H1 (cell line): ENCODE data around the gene KERA. TPM values are rescaled to one million over a fixed set of nuclear protein-coding genes. Genes with fewer than 3 reads are reported as not detected.

ENCODE experiments used
- CTCF ChIA-PET: fragments of 300-600 bp; sonication (Branson Sonifier 250); formaldehyde crosslinking; loops from one replicate; lab custom pipeline; 2021; ENCODE audit not compliant: partially characterized antibody; lab: Charles Lee
- POLR2A ChIA-PET: fragments of 300-600 bp; sonication (Branson Sonifier 250); formaldehyde crosslinking; loops from one replicate; lab custom pipeline; 2021; ENCODE audit warnings: inconsistent platforms; ENCODE audit not compliant: partially characterized antibody; lab: Charles Lee
- DNase-seq, 2 experiments: peaks; one replicate each; pipeline versions ENCODE4 v3.0.0 to v3.0.0-alpha.2; 2010 to 2022; ENCODE audit warnings: low spot score in 2 of 2, low read depth in 1 of 2, mixed read lengths in 1 of 2
- FAIRE-seq: peaks from 2 replicates; lab custom pipeline; 2011; peaks lifted over from hg19 to GRCh38; lab: Jason Lieb, UNC
- H2AFZ ChIP-seq: 2 replicates; pipeline ENCODE4 v1.8.1; 2012; ENCODE audit warnings: low read length, inconsistent platforms
- H2AK5ac ChIP-seq: 2 replicates; pipeline ENCODE4 v1.6.1; 2013; ENCODE audit warnings: low read depth, low read length
- H2BK120ac ChIP-seq: replicated peaks from 2 replicates; pipeline ENCODE3; 2013; ENCODE audit warnings: low read depth, low read length, inconsistent platforms
- H2BK12ac ChIP-seq: 2 replicates; pipeline ENCODE4 v1.6.1; 2013; ENCODE audit warnings: low read depth, low read length
- H2BK15ac ChIP-seq: 2 replicates; pipeline ENCODE4 v1.6.1; 2013; ENCODE audit warnings: low read length
- H2BK20ac ChIP-seq: 2 replicates; pipeline ENCODE4 v1.6.1; 2013; ENCODE audit warnings: low read length
- H2BK5ac ChIP-seq: 2 replicates; pipeline ENCODE4 v1.6.1; 2013; ENCODE audit warnings: low read depth, low read length
- H3K14ac ChIP-seq: 2 replicates; pipeline ENCODE4 v1.6.1; 2013; ENCODE audit warnings: inconsistent platforms; ENCODE audit not compliant: insufficient read length
- H3K18ac ChIP-seq: 2 replicates; pipeline ENCODE4 v1.6.1; 2013; ENCODE audit warnings: low read length; ENCODE audit errors: extremely low read depth
- H3K23ac ChIP-seq: 2 replicates; pipeline ENCODE4 v1.6.1; 2013; ENCODE audit warnings: inconsistent platforms; ENCODE audit not compliant: insufficient read length
- H3K23me2 ChIP-seq: 2 replicates; pipeline ENCODE4 v1.6.1; 2013; ENCODE audit warnings: low read depth, low read length
- H3K27ac ChIP-seq: 2 replicates; pipeline ENCODE4 v1.6.1; 2011; ENCODE audit warnings: low read depth, low read length, inconsistent platforms
- H3K27me3 ChIP-seq, 4 experiments: replicated peaks in 1 of 4; 1 replicate in 1 of 4; 2 replicates in 3 of 4; pipeline versions ENCODE4 v1.6.1 to v1.8.1; 2011 to 2013; ENCODE audit warnings: low read length in 3 of 4, mild to moderate bottlenecking in 3 of 4, inconsistent platforms in 2 of 4, mixed read lengths in 2 of 4, moderate library complexity in 1 of 4; ENCODE audit not compliant: control insufficient read depth in 3 of 4, insufficient read depth in 3 of 4; ENCODE audit errors: extremely low read depth in 1 of 4
- H3K36me3 ChIP-seq, 4 experiments: 2 replicates each; pipeline versions ENCODE4 v1.6.1 to v1.8.1; 2011 to 2013; ENCODE audit warnings: mild to moderate bottlenecking in 4 of 4, low read length in 3 of 4, moderate library complexity in 2 of 4, control low read depth in 1 of 4, inconsistent platforms in 1 of 4; ENCODE audit not compliant: insufficient read depth in 4 of 4, control insufficient read depth in 2 of 4
- H3K4ac ChIP-seq: replicated peaks from 2 replicates; pipeline ENCODE3; 2013; ENCODE audit warnings: low read length, low read depth, mixed read lengths, inconsistent platforms; ENCODE audit not compliant: insufficient read length
- H3K4me1 ChIP-seq, 4 experiments: replicated peaks in 1 of 4; 1 replicate in 1 of 4; 2 replicates in 3 of 4; pipeline versions ENCODE4 v1.6.1 to v1.8.1; 2011 to 2013; ENCODE audit warnings: low read length in 3 of 4, inconsistent platforms in 2 of 4, mixed read lengths in 1 of 4; ENCODE audit not compliant: insufficient read depth in 4 of 4, control insufficient read depth in 3 of 4
- H3K4me2 ChIP-seq, 2 experiments: 2 replicates each; pipeline versions ENCODE4 v1.6.1 to v1.8.1; 2011 to 2013; ENCODE audit warnings: low read depth in 2 of 2, low read length in 2 of 2, control low read depth in 1 of 2, inconsistent platforms in 1 of 2, mild to moderate bottlenecking in 1 of 2; ENCODE audit not compliant: insufficient read depth in 1 of 2
- H3K4me3 ChIP-seq, 4 experiments: fragments of 200-600, 300-600 bp in 1 of 4; sonication (generic), shearing (Covaris generic), sonication (Bioruptor Twin) in 1 of 4; 2 replicates each; pipeline versions ENCODE4 v1.5.1 to v1.8.1; 2011 to 2016; ENCODE audit warnings: low read length in 4 of 4, low read depth in 3 of 4, control low read depth in 2 of 4, inconsistent platforms in 2 of 4, mild to moderate bottlenecking in 2 of 4, mixed read lengths in 1 of 4, moderate library complexity in 1 of 4; ENCODE audit not compliant: insufficient read depth in 2 of 4; ENCODE audit errors: extremely low read depth in 1 of 4
- H3K56ac ChIP-seq: replicated peaks from 2 replicates; pipeline ENCODE3; 2013; ENCODE audit warnings: low read depth, mild to moderate bottlenecking, mixed read lengths, low read length, inconsistent platforms; ENCODE audit not compliant: insufficient read length
- H3K79me1 ChIP-seq: 2 replicates; pipeline ENCODE4 v1.6.1; 2013; ENCODE audit warnings: low read depth, low read length, control low read depth
- H3K79me2 ChIP-seq, 2 experiments: 2 replicates each; pipeline versions ENCODE4 v1.6.1 to v1.8.1; 2012 to 2013; ENCODE audit warnings: low read length in 2 of 2, mild to moderate bottlenecking in 2 of 2, inconsistent platforms in 1 of 2; ENCODE audit not compliant: insufficient read depth in 2 of 2, control insufficient read depth in 1 of 2
- H3K9ac ChIP-seq, 4 experiments: replicated peaks in 1 of 4; 1 replicate in 1 of 4; 2 replicates in 3 of 4; pipeline versions ENCODE4 v1.6.1 to v1.8.1; 2011 to 2013; ENCODE audit warnings: low read depth in 3 of 4, low read length in 3 of 4, control low read depth in 2 of 4, mild to moderate bottlenecking in 2 of 4, moderate library complexity in 2 of 4, inconsistent platforms in 1 of 4; ENCODE audit errors: extremely low read depth in 1 of 4
- H3K9me3 ChIP-seq, 2 experiments: 2 replicates each; pipeline versions ENCODE4 v1.6.1 to v1.8.1; 2012 to 2013; ENCODE audit warnings: mild to moderate bottlenecking in 2 of 2, moderate library complexity in 2 of 2, control low read depth in 1 of 2, inconsistent platforms in 1 of 2, low read depth in 1 of 2, low read length in 1 of 2, mixed read lengths in 1 of 2; ENCODE audit not compliant: insufficient read depth in 2 of 2
- H4K20me1 ChIP-seq, 2 experiments: replicated peaks in 1 of 2; 2 replicates each; pipeline versions ENCODE3 to v1.8.1; 2011 to 2013; ENCODE audit warnings: inconsistent platforms in 2 of 2, low read length in 2 of 2, mild to moderate bottlenecking in 1 of 2; ENCODE audit not compliant: insufficient read depth in 2 of 2, control insufficient read depth in 1 of 2
- H4K5ac ChIP-seq: 2 replicates; pipeline ENCODE4 v1.6.1; 2013; ENCODE audit warnings: low read length, low read depth, mixed read lengths, inconsistent platforms; ENCODE audit not compliant: insufficient read length
- H4K8ac ChIP-seq: 2 replicates; pipeline ENCODE4 v1.8.0; 2013; ENCODE audit warnings: mild to moderate bottlenecking, moderate library complexity, low read length, inconsistent platforms; ENCODE audit not compliant: insufficient read depth; ENCODE audit errors: extremely low read depth
- H4K91ac ChIP-seq: replicated peaks from 2 replicates; pipeline ENCODE3; 2013; ENCODE audit warnings: low read length, mixed read lengths, inconsistent platforms; ENCODE audit not compliant: insufficient read length
- HDAC2 ChIP-seq, 2 experiments: fragments of 300-600 bp in 1 of 2; sonication (generic) in 1 of 2; IDR thresholded peaks; 2 replicates each; pipeline ENCODE4 v1.6.1; 2011 to 2012; ENCODE audit warnings: low read depth in 2 of 2, low read length in 2 of 2, mild to moderate bottlenecking in 2 of 2, moderate library complexity in 2 of 2, borderline replicate concordance in 1 of 2, inconsistent platforms in 1 of 2
- NRF1 ChIP-seq: IDR thresholded peaks from 2 replicates; pipeline ENCODE4 v1.6.1; 2011; ENCODE audit warnings: mild to moderate bottlenecking, low read depth, low read length, improper control_type of control experiment
- POLR2A ChIP-seq, 2 experiments: IDR thresholded peaks; 1 replicate in 1 of 2; 2 replicates in 1 of 2; pipeline ENCODE4 v1.6.1; 2011; ENCODE audit warnings: low read depth in 2 of 2, low read length in 2 of 2, mild to moderate bottlenecking in 2 of 2; ENCODE audit errors: control extremely low read depth in 1 of 2
- RBBP5 ChIP-seq: IDR thresholded peaks from 2 replicates; pipeline ENCODE4 v1.7.1; 2012; ENCODE audit warnings: low read depth, mild to moderate bottlenecking, inconsistent platforms, low read length, moderate library complexity, borderline replicate concordance
- SRF ChIP-seq: IDR thresholded peaks from 2 replicates; pipeline ENCODE4 v1.6.1; 2011; ENCODE audit warnings: mild to moderate bottlenecking, low read depth, low read length, moderate library complexity
- ZNF274 ChIP-seq: IDR thresholded peaks from 2 replicates; pipeline ENCODE4 v1.7.0; 2012; ENCODE audit warnings: low read length, borderline replicate concordance; ENCODE audit errors: extremely low read depth
- WGBS, 2 experiments: shearing (Covaris generic) in 1 of 2; methylation state at CpG; one replicate each; pipeline versions ENCODE4 v1.1.6 to v1.1.7; 2013 to 2015; ENCODE audit warnings: low lambda C conversion rate in 2 of 2, mixed read lengths in 2 of 2, inconsistent platforms in 1 of 2, low coverage in 1 of 2, missing lambda C conversion rate in 1 of 2; ENCODE audit not compliant: insufficient replicate concordance in 2 of 2, insufficient coverage in 1 of 2, insufficient read length in 1 of 2; ENCODE audit errors: extremely low coverage in 1 of 2, missing lambda C conversion rate in 1 of 2; 5-methylcytosine and 5-hydroxymethylcytosine counted together
- polyA plus RNA-seq, 7 experiments: library from polyadenylated mRNA; depleted of rRNA in 3 of 7; stranded (reverse) in 5 of 7; unstranded in 2 of 7; fragments of >200 nt in 5 of 7; fragments of 200-250 nt in 2 of 7; gene quantifications; 1 replicate in 5 of 7; 2 replicates in 1 of 7; 4 replicates in 1 of 7; pipeline versions ENCODE4 v1.2.1 to v1.2.3, GENCODE V29; 2011 to 2013; ENCODE audit warnings: missing spikeins in 2 of 7, mixed read lengths in 2 of 7
- total RNA-seq: library from RNA; stranded (reverse); fragmentation: NEBNext Ultra II Directional; extraction: Animal tissue kit (Norgen Biotek cat#: 25700); gene quantifications from 2 replicates; pipeline ENCODE4 v1.2.1, GENCODE V29; 2021
- TF ChIP-seq, protein P1 (sequence below): IDR thresholded peaks from 2 replicates; pipeline ENCODE4 v1.6.1; 2012; ENCODE audit warnings: low read length, inconsistent platforms

Gene KERA
- total and polyA plus RNA-seq, 2 of the 8 experiments (the other 6 are each of a cell fraction or from before 2014, with no cell fraction given): not detected

DNA sequence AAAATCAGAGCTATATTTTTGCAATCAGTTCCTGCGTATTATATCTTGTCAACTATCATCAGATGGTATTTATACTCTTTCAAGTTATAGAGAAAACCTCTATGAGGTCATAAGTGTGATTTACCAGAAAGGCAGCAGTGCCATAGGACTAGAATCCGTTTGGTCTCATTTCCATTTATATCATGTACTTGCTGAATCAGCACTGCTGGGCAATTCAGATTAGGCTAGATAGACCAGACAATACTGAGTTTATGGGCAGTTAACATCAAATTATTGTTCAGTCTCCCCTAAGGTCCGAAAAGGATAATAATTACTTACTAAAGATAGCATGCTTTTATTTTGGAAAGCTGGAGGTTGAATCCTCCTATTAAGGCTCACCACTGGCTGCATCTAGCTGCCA lies 6.8 kb upstream of the KERA start:
- Histone ChIP-seq H2AFZ (no peak overlapping the region), H4K91ac (no peak overlapping the region), H3K4me3 (no peak overlapping the region), H3K23ac (no peak overlapping the region), H2BK20ac (no peak overlapping the region), H3K27ac (no peak overlapping the region), H3K4ac (no peak overlapping the region), H3K18ac (no peak overlapping the region), H2BK12ac (no peak overlapping the region), H3K79me1 (no peaks in the 10 kb centered on the region), H4K5ac (no peak overlapping the region), H3K79me2 (no peaks in the 10 kb centered on the region), H3K4me2 (no peak overlapping the region), H2BK5ac (no peak overlapping the region), H3K56ac (no peak overlapping the region), H2BK120ac (no peak overlapping the region), H3K23me2 (no peaks in the 10 kb centered on the region), H2AK5ac (no peak overlapping the region), H3K9me3 (no peaks in the 10 kb centered on the region), H3K4me1 (no peaks in the 10 kb centered on the region), H4K8ac (no peak overlapping the region), H2BK15ac (no peak overlapping the region), H3K14ac (no peak overlapping the region), H3K27me3 (no peaks in the 10 kb centered on the region), H3K9ac (no peak overlapping the region), H3K36me3 (no peaks in the 10 kb centered on the region), H4K20me1 (no peaks in the 10 kb centered on the region)
- WGBS, 2 experiments: 96% methylated on average over 3 of the region's 3 CpGs; no CpG with 5 or more reads in 1 of the 2 experiments
- no peak for FAIRE-seq
- no peak for DNase-seq
- ChIA-PET CTCF (interaction anchor here (1.6 kb wide), 1 partner anchor 44 kb away, joined by 3 read pairs; no protein-coding TSS in a partner anchor), POLR2A (no interaction called here)
- no peak for TF ChIP-seq ZNF274
- TF ChIP-seq POLR2A (IDR thresholded peaks at IDR 0.05; ENCODE audit: control extremely low read depth in 1 of 2, low read depth in 2 of 2, low read length in 2 of 2): no peak
- no peak for TF ChIP-seq RBBP5
- no peak for TF ChIP-seq NRF1
- TF ChIP-seq SRF: no peak
- no peak for TF ChIP-seq HDAC2 (IDR thresholded peaks at IDR 0.05; ENCODE audit: borderline replicate concordance in 1 of 2, low read depth in 2 of 2, low read length in 2 of 2)
- TF ChIP-seq, protein P1, sequence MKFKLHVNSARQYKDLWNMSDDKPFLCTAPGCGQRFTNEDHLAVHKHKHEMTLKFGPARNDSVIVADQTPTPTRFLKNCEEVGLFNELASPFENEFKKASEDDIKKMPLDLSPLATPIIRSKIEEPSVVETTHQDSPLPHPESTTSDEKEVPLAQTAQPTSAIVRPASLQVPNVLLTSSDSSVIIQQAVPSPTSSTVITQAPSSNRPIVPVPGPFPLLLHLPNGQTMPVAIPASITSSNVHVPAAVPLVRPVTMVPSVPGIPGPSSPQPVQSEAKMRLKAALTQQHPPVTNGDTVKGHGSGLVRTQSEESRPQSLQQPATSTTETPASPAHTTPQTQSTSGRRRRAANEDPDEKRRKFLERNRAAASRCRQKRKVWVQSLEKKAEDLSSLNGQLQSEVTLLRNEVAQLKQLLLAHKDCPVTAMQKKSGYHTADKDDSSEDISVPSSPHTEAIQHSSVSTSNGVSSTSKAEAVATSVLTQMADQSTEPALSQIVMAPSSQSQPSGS: no peak
